GM21360 (cell line): ENCODE measurements around the gene GPR18.
"Not testable (repeated sequence)": the region's sequence is repeated elsewhere in the genome, so short reads cannot be mapped to it uniquely, and the experiment has no call there.

Experiments used
- ATAC-seq: cut with Tn5 transposase; IDR thresholded peaks from one replicate; pipeline ENCODE4 v1.9.1; 2021; ENCODE audit warnings: mild to moderate bottlenecking, moderate library complexity; ENCODE audit not compliant: unreplicated experiment

GPR18 gene

GRCh38 chr13:99211421-99212035, 46.7 kb downstream of the GPR18 start:
- no peak for ATAC-seq

- not testable (repeated sequence) for ATAC-seq
Observed at GRCh38 chr13:99210627-99211026, 47.6 kb downstream of the GPR18 start.

- ATAC-seq: no peak
Observed at GRCh38 chr13:99208845-99209527, 49.2 kb downstream of the GPR18 start.

DNA sequence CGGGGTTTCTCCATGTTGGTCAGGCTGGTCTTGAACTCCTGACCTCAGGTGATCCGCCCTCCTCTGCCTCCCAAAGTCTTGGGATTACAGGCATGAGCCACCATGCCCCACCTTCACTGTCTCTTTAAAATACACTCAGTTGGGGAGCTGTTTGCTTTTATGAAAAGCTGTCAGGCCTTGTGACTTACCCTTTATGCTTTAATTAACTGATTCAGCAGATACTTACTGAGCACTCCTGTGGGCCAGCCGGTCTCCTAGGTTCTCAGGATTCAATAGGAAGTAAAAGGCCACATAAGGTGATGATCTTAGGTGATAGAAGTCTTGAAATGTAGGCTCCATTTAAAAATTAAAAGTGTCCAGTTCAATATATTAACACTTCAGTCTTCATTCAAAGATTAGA, 50.0 kb downstream of the GPR18 start:
- no peak for ATAC-seq

DNA sequence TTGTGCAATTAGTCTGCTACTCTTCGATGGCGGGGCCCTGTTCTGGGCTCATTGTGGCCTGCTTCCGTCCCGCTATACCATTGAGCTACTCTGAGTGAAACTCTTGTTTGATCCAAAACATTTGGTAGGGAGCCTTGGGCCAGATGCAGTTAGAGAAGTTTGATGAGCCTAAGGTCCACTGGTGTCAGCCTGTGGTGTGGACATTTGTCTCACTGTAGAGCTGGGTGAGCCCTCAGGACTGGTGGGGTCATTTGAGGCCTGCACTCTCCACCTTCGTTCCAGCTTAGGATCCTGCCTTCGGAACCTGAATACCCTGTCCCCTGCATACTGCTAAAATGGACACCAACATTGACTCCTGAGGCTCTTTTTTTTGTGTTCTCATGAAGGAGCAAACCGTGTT, 50.7 kb downstream of the GPR18 start:
- no peak for ATAC-seq

- ATAC-seq: no peak
Observed at GRCh38 chr13:99206873-99207272, 51.3 kb downstream of the GPR18 start.

GRCh38 chr13:99206226-99206625, 52.0 kb downstream of the GPR18 start:
- ATAC-seq: no peak

- no peak for ATAC-seq
Observed at GRCh38 chr13:99205621-99206220, 52.5 kb downstream of the GPR18 start.
